ENCODE data around the gene C10orf90. TPM values are rescaled to one million over a fixed set of nuclear protein-coding genes. Genes with fewer than 3 reads are reported as not detected.

C10orf90 gene
- polyA plus RNA-seq, 3 donors, result not detected

DNA sequence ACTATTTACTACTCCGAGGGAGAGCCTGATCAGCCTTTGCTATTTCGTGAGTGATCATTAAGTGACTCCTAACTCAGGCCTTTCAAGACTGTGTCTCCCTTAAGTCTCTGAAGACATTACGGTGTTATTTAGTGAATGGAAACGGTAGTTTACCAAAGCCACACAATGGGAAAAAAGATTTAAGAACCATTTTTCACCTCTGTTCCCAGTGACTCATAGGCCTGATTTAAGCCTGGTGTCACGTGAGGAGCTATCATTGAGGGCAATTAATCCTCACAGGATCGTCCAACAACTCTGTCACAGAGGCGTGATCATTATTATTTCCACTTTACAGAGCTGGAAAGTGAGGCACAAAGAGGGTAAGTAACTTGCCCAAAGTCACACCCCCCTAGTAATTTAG lies 20.3 kb downstream of the C10orf90 start:
- Histone ChIP-seq H3K27me3 (ENCODE audit: control insufficient read depth in 2 of 2, insufficient read depth in 2 of 2, low read length in 2 of 2) (no peaks in the 10 kb centered on the region), H3K9me3 (replicated peaks in 1 of 2; ENCODE audit: control insufficient read depth in 1 of 2, insufficient read depth in 1 of 2, low read length in 2 of 2) (no peaks in the 10 kb centered on the region), H4K20me1 (ENCODE audit: insufficient read depth, low read length) (no peaks in the 10 kb centered on the region), H3K4me3 (replicated peaks in 1 of 3; ENCODE audit: low read depth in 2 of 3, low read length in 3 of 3) (no peak overlapping the region), H2AFZ (ENCODE audit: insufficient read depth, low read depth, low read length, poor library complexity, severe bottlenecking) (no peak overlapping the region), H3K4me1 (ENCODE audit: control insufficient read depth in 1 of 2, insufficient read depth in 2 of 2, low read length in 2 of 2) (no peaks in the 10 kb centered on the region), H3K79me2 (ENCODE audit: insufficient read depth, low read length) (no peaks in the 10 kb centered on the region), H3K4me2 (replicated peaks; ENCODE audit: extremely low read depth, low read length, poor library complexity, severe bottlenecking) (no peak overlapping the region), H3K27ac (ENCODE audit: low read depth in 1 of 2, low read length in 2 of 2) (no peak overlapping the region), H3K9ac (ENCODE audit: insufficient read depth, low read length, poor library complexity, severe bottlenecking) (no peak overlapping the region), H3K36me3 (replicated peaks in 1 of 2; ENCODE audit: control insufficient read depth in 1 of 2, insufficient read depth in 2 of 2, low read length in 2 of 2) (no peaks in the 10 kb centered on the region)
- no peak overlapping the region for H3K27ac Mint-ChIP-seq
- no peak for DNase-seq
- no peaks in the 10 kb centered on the region for H3K4me1 Mint-ChIP-seq
- H3K36me3 Mint-ChIP-seq, result no peaks in the 10 kb centered on the region
- H3K9me3 Mint-ChIP-seq, result peaks cover 0 to 2% (median 0%) of the 10 kb centered on the region in 7 donors
- TF ChIP-seq, protein P1, sequence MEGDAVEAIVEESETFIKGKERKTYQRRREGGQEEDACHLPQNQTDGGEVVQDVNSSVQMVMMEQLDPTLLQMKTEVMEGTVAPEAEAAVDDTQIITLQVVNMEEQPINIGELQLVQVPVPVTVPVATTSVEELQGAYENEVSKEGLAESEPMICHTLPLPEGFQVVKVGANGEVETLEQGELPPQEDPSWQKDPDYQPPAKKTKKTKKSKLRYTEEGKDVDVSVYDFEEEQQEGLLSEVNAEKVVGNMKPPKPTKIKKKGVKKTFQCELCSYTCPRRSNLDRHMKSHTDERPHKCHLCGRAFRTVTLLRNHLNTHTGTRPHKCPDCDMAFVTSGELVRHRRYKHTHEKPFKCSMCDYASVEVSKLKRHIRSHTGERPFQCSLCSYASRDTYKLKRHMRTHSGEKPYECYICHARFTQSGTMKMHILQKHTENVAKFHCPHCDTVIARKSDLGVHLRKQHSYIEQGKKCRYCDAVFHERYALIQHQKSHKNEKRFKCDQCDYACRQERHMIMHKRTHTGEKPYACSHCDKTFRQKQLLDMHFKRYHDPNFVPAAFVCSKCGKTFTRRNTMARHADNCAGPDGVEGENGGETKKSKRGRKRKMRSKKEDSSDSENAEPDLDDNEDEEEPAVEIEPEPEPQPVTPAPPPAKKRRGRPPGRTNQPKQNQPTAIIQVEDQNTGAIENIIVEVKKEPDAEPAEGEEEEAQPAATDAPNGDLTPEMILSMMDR (IDR thresholded peaks at IDR 0.05), result no peak
- no peak overlapping the region for H3K4me3 Mint-ChIP-seq
- 92% methylated on average over 2 of the region's 7 CpGs for WGBS (ENCODE audit: insufficient coverage)
- peaks cover 0 to 1% (median 1%) of the 10 kb centered on the region in 3 donors for H3K27me3 Mint-ChIP-seq (ENCODE audit: low read depth in 3 of 3)
- intact Hi-C loops (cut with micrococcal nuclease), result no loop called here

DNA sequence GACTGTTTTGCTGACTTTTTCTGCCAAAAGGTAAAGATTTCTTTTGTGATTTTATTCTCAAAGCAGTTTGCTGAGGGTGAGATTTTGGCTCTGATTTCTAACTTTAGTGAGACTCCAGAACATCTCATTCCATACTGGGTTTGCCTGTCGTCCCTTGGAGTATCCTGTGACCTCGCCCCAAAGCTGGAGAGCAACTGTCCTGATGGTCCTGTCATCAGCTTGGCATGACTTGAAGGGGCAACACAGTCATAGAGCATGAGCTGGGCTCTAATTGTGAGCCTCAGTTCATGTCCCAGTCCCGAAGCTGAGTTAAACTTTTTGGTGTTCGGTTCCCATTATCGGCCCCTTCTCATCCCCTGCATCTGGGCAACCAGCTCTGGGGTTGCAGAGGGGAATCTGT lies 23.4 kb downstream of the C10orf90 start:
- H3K4me3 Mint-ChIP-seq, result no peak overlapping the region

More for the DNA sequence above, 23.4 kb downstream of the C10orf90 start:
- no peak overlapping the region for H3K4me2 ChIP-seq (replicated peaks; ENCODE audit: extremely low read depth, low read length, poor library complexity, severe bottlenecking)
- H3K9me3 ChIP-seq (replicated peaks in 1 of 2; ENCODE audit: control insufficient read depth in 1 of 2, insufficient read depth in 1 of 2, low read length in 2 of 2), result peaks cover 0 to 11% of the 10 kb centered on the region in 2 donors
- H3K4me1 Mint-ChIP-seq, result no peaks in the 10 kb centered on the region
- DNase-seq, result no peak
- no peaks in the 10 kb centered on the region for H3K36me3 Mint-ChIP-seq
- no peaks in the 10 kb centered on the region for H3K4me1 ChIP-seq (ENCODE audit: control insufficient read depth in 1 of 2, insufficient read depth in 2 of 2, low read length in 2 of 2)
- H3K79me2 ChIP-seq (ENCODE audit: insufficient read depth, low read length), result no peaks in the 10 kb centered on the region
- H3K4me3 ChIP-seq (replicated peaks in 1 of 3; ENCODE audit: low read depth in 2 of 3, low read length in 3 of 3), result no peak overlapping the region
- 73% methylated on average over 3 of the region's 5 CpGs for WGBS (ENCODE audit: insufficient coverage)
- H3K27ac Mint-ChIP-seq, result no peak overlapping the region
- peaks cover 1 to 3% (median 3%) of the 10 kb centered on the region in 3 donors for H3K27me3 Mint-ChIP-seq (ENCODE audit: low read depth in 3 of 3)
- TF ChIP-seq, protein P1 (IDR thresholded peaks at IDR 0.05), result no peak
- H3K9me3 Mint-ChIP-seq, result peaks cover 0 to 11% (median 3%) of the 10 kb centered on the region in 7 donors
- no peaks in the 10 kb centered on the region for H4K20me1 ChIP-seq (ENCODE audit: insufficient read depth, low read length)
- H3K36me3 ChIP-seq (replicated peaks in 1 of 2; ENCODE audit: control insufficient read depth in 1 of 2, insufficient read depth in 2 of 2, low read length in 2 of 2), result no peaks in the 10 kb centered on the region
- H3K9ac ChIP-seq (ENCODE audit: insufficient read depth, low read length, poor library complexity, severe bottlenecking), result no peak overlapping the region
- no peak overlapping the region for H3K27ac ChIP-seq (ENCODE audit: low read depth in 1 of 2, low read length in 2 of 2)
- H3K27me3 ChIP-seq (ENCODE audit: control insufficient read depth in 2 of 2, insufficient read depth in 2 of 2, low read length in 2 of 2), result no peaks in the 10 kb centered on the region
- H2AFZ ChIP-seq (ENCODE audit: insufficient read depth, low read depth, low read length, poor library complexity, severe bottlenecking), result no peak overlapping the region
- intact Hi-C loops (cut with micrococcal nuclease), result no loop called here
